ENCODE measurements around the gene CARD14. TPM values are rescaled to one million over a fixed set of nuclear protein-coding genes. Genes with fewer than 3 reads are reported as not detected.

The CARD14 gene
- total RNA-seq, 1 experiment from 2014 or later = 2.3 TPM

GRCh38 chr17:80244871-80245509 is 75.2 kb downstream of the CARD14 start:
- H4K20me1 ChIP-seq (ENCODE audit: low read length) = no peaks in the 10 kb centered on the region
- 0 out of 2 replicates have a peak, but pooled peaks cover 3% of the 10 kb centered on the region for H3K36me3 ChIP-seq (ENCODE audit: low read depth, low read length)

GRCh38 chr17:80245566-80246265 is 75.9 kb downstream of the CARD14 start:
- ATAC-seq (no peak), DNase-seq (no peak)
- H3K4me1 ChIP-seq (ENCODE audit: insufficient read depth, low read length) = no peaks in the 10 kb centered on the region
- H3K9me2 ChIP-seq (replicated peaks; ENCODE audit: low read length) = no peaks in the 10 kb centered on the region
- no peak overlapping the region for H3K9ac ChIP-seq (ENCODE audit: low read length)
- H3F3A ChIP-seq (ENCODE audit: low read length, unreplicated experiment) = no peaks in the 10 kb centered on the region
- H4K20me1 ChIP-seq (ENCODE audit: low read length) = no peaks in the 10 kb centered on the region
- no TSS peak for BruUV-seq (replicated peaks)
- H3K9me3 ChIP-seq (ENCODE audit: low read length) = no peaks in the 10 kb centered on the region
- TF ChIP-seq EZH2 (IDR thresholded peaks at IDR 0.05; ENCODE audit: low read length, unreplicated experiment) = no peak
- no peak overlapping the region for H2AFZ ChIP-seq (ENCODE audit: low read length)
- ChIA-PET CTCF (no interaction called here), POLR2A (ENCODE audit: unreplicated experiment) (no interaction called here)
- H3K4me2 ChIP-seq (ENCODE audit: low read length) = no peak overlapping the region
- H3K4me3 ChIP-seq (ENCODE audit: low read length) = no peak overlapping the region
- no peaks in the 10 kb centered on the region for H3K27me3 ChIP-seq (ENCODE audit: low read length)
- H3K27ac ChIP-seq (ENCODE audit: low read length) = no peak overlapping the region
- H3K36me3 ChIP-seq (ENCODE audit: low read depth, low read length) = 0 out of 2 replicates have a peak, but pooled peaks cover 3% of the 10 kb centered on the region
- no peaks in the 10 kb centered on the region for H3K79me2 ChIP-seq (ENCODE audit: low read length)
- intact Hi-C loops (cut with micrococcal nuclease) = no loop called here

More at GRCh38 chr17:80244871-80245509, 75.2 kb downstream of the CARD14 start:
- DNase-seq (no peak), ATAC-seq (no peak)
- Histone ChIP-seq H3K4me1 (ENCODE audit: insufficient read depth, low read length) (no peaks in the 10 kb centered on the region), H3K4me3 (ENCODE audit: low read length) (no peak overlapping the region), H3F3A (ENCODE audit: low read length, unreplicated experiment) (no peaks in the 10 kb centered on the region), H3K79me2 (ENCODE audit: low read length) (no peaks in the 10 kb centered on the region), H3K4me2 (ENCODE audit: low read length) (no peak overlapping the region), H3K9ac (ENCODE audit: low read length) (no peak overlapping the region), H2AFZ (ENCODE audit: low read length) (no peak overlapping the region), H3K9me3 (ENCODE audit: low read length) (no peaks in the 10 kb centered on the region), H3K27me3 (ENCODE audit: low read length) (no peaks in the 10 kb centered on the region), H3K9me2 (replicated peaks; ENCODE audit: low read length) (no peaks in the 10 kb centered on the region), H3K27ac (ENCODE audit: low read length) (no peak overlapping the region)
- no TSS peak for BruUV-seq (replicated peaks)
- no peak for TF ChIP-seq EZH2phosphoT487 (IDR thresholded peaks at IDR 0.05; ENCODE audit: borderline replicate concordance, low read length)
- no peak for TF ChIP-seq EZH2 (IDR thresholded peaks at IDR 0.05; ENCODE audit: low read length, unreplicated experiment)
- no peak for TF ChIP-seq CTCF (conservative IDR thresholded peaks at IDR 0.05; ENCODE audit: low read depth, low read length)
- intact Hi-C loops (cut with micrococcal nuclease) = no loop called here
- ChIA-PET POLR2A (ENCODE audit: unreplicated experiment) (no interaction called here), CTCF (no interaction called here)

DNA sequence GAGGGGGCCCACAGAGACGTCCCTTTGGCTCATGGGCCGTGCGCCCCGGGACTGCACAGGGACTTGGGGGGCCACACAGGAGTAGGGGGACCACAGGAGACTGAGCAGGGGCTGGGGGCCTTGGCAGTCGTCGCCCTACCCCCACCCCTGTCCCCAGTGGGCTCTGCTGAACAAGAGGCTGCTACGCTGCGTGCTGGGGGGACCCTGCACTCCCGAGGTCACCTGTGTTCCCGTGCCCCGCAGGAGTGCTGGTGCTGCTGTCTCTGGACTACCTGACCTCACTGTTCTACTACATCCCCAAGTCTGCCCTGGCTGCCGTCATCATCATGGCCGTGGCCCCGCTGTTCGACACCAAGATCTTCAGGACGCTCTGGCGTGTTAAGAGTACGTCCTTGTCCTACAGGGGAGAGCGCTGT is 76.4 kb downstream of the CARD14 start:
- ATAC-seq (no peak), DNase-seq (no peak)
- CTCF ChIA-PET = no interaction called here
- H3K9me3 ChIP-seq (ENCODE audit: low read length) = no peaks in the 10 kb centered on the region
- POLR2A ChIA-PET (ENCODE audit: unreplicated experiment) = no interaction called here
- no peaks in the 10 kb centered on the region for H3K4me1 ChIP-seq (ENCODE audit: insufficient read depth, low read length)
- no peaks in the 10 kb centered on the region for H3K27me3 ChIP-seq (ENCODE audit: low read length)
- no peaks in the 10 kb centered on the region for H3K79me2 ChIP-seq (ENCODE audit: low read length)
- no peaks in the 10 kb centered on the region for H3F3A ChIP-seq (ENCODE audit: low read length, unreplicated experiment)
- 0 out of 2 replicates have a peak, but pooled peaks cover 3% of the 10 kb centered on the region for H3K36me3 ChIP-seq (ENCODE audit: low read depth, low read length)
- H2AFZ ChIP-seq (ENCODE audit: low read length) = no peak overlapping the region
- BruUV-seq (replicated peaks) = no TSS peak
- no peak overlapping the region for H3K27ac ChIP-seq (ENCODE audit: low read length)
- H3K9ac ChIP-seq (ENCODE audit: low read length) = no peak overlapping the region
- H3K9me2 ChIP-seq (replicated peaks; ENCODE audit: low read length) = no peaks in the 10 kb centered on the region
- no peak for TF ChIP-seq EZH2 (IDR thresholded peaks at IDR 0.05; ENCODE audit: low read length, unreplicated experiment)
- TF ChIP-seq CTCF (conservative IDR thresholded peaks at IDR 0.05; ENCODE audit: low read depth, low read length) = no peak
- TF ChIP-seq EZH2phosphoT487 (IDR thresholded peaks at IDR 0.05; ENCODE audit: borderline replicate concordance, low read length) = no peak
- H4K20me1 ChIP-seq (ENCODE audit: low read length) = no peaks in the 10 kb centered on the region
- intact Hi-C loops (cut with micrococcal nuclease) = no loop called here
- H3K4me2 ChIP-seq (ENCODE audit: low read length) = no peak overlapping the region
- no peak overlapping the region for H3K4me3 ChIP-seq (ENCODE audit: low read length)

Data from PC-3 (cell line).